Stimulated activated CD4-positive, alpha-beta T cell treated with anti-CD3 and anti-CD28 coated beads, TNF-alpha, amount 100 ng/mL, for 24 hours (primary cell): ENCODE results near the gene AMT.
A peak's percentile ranks its signal among the peaks of the same experiment; 100 is the strongest.
"Not testable (repeated sequence)": the region's sequence is repeated elsewhere in the genome, so short reads cannot be mapped to it uniquely, and the experiment has no call there.

ENCODE experiments used
- DNase-seq, 3 experiments: peaks; one replicate each; pipeline ENCODE4 v3.0.0-alpha.2; 2020; ENCODE audit warnings: low read depth in 3 of 3

Gene AMT

GRCh38 chr3:49424816-49425215, 2.5 kb upstream of the AMT start:
- DNase-seq, result no peak

GRCh38 chr3:49421890-49422378, 339 bp downstream of the AMT start:
- DNase-seq, result no peak

- no peak for DNase-seq
These were observed 4.7 kb downstream of the AMT start for GRCh38 chr3:49417516-49418120.

- no peak for DNase-seq
These were observed 5.4 kb downstream of the AMT start for GRCh38 chr3:49416867-49417266.

- peak in 2 of 3 experiments; percentile 52 to 54 for DNase-seq
These were observed 6.2 kb downstream of the AMT start for GRCh38 chr3:49415931-49416601.

- no peak for DNase-seq
These were observed 7.5 kb downstream of the AMT start for GRCh38 chr3:49414753-49415152.

GRCh38 chr3:49413338-49413734, 8.9 kb downstream of the AMT start:
- DNase-seq, result no peak

GRCh38 chr3:49412632-49413337, 9.5 kb downstream of the AMT start:
- no peak for DNase-seq

GRCh38 chr3:49411968-49412631, 10.2 kb downstream of the AMT start, which contains the start of the genes RHOA and TCTA:
Gene RHOA (minus strand): TSS chr3:49411976. CDS start chr3:49375589, 36,387 bp downstream.
Gene TCTA (plus strand): TSS chr3:49412423. CDS start chr3:49412427, 4 bp downstream.
- DNase-seq, result peak; percentile 97 to 98 (median 98)

- DNase-seq, result peak in 1 of 3 experiments; percentile 47
These were observed 10.7 kb downstream of the AMT start for GRCh38 chr3:49411535-49411967.

- DNase-seq, result no peak
These were observed 11.3 kb downstream of the AMT start for GRCh38 chr3:49410846-49411534.

GRCh38 chr3:49410066-49410845, 12.0 kb downstream of the AMT start:
- no peak for DNase-seq

- DNase-seq, result no peak
These were observed 15.4 kb downstream of the AMT start for GRCh38 chr3:49406571-49407565.

- not testable (repeated sequence) for DNase-seq
These were observed 16.7 kb downstream of the AMT start for GRCh38 chr3:49405570-49405969.

- DNase-seq, result no peak
These were observed 18.4 kb downstream of the AMT start for GRCh38 chr3:49403891-49404290.

GRCh38 chr3:49401766-49402165, 20.5 kb downstream of the AMT start:
- no peak for DNase-seq

GRCh38 chr3:49399461-49399860, 22.8 kb downstream of the AMT start:
- no peak for DNase-seq

GRCh38 chr3:49397470-49397869, 24.8 kb downstream of the AMT start:
- no peak for DNase-seq

GRCh38 chr3:49391310-49391709, 31.0 kb downstream of the AMT start:
- DNase-seq, result not testable (repeated sequence)
